GM19043 (cell line): ENCODE data around the gene CFAP251.
A peak's percentile ranks its signal among the peaks of the same experiment; 100 is the strongest.
"Not testable (repeated sequence)": the region's sequence is repeated elsewhere in the genome, so short reads cannot be mapped to it uniquely, and the experiment has no call there.

Experiments used
- ATAC-seq: cut with Tn5 transposase; IDR thresholded peaks from one replicate; pipeline ENCODE4 v1.9.1; 2021; ENCODE audit warnings: low read depth; ENCODE audit not compliant: unreplicated experiment

Gene CFAP251

GRCh38 chr12:121974026-121974985, 55.9 kb downstream of the CFAP251 start:
- no peak for ATAC-seq

- no peak for ATAC-seq
These were observed 56.6 kb downstream of the CFAP251 start for GRCh38 chr12:121975021-121975420.

GRCh38 chr12:121976950-121977349, 58.6 kb downstream of the CFAP251 start:
- no peak for ATAC-seq

GRCh38 chr12:121980191-121980891, 61.9 kb downstream of the CFAP251 start:
- no peak for ATAC-seq

GRCh38 chr12:121980892-121981272, 62.5 kb downstream of the CFAP251 start:
- no peak for ATAC-seq

- ATAC-seq, result no peak
These were observed 63.1 kb downstream of the CFAP251 start for GRCh38 chr12:121981456-121981855.

GRCh38 chr12:121982950-121983349, 64.6 kb downstream of the CFAP251 start:
- no peak for ATAC-seq

- ATAC-seq, result no peak
These were observed 65.3 kb downstream of the CFAP251 start for GRCh38 chr12:121983536-121984210.

GRCh38 chr12:121986489-121987245, 68.3 kb downstream of the CFAP251 start:
- ATAC-seq, result no peak

- not testable (repeated sequence) for ATAC-seq
These were observed 70.1 kb downstream of the CFAP251 start for GRCh38 chr12:121988519-121988918.

- no peak for ATAC-seq
These were observed 71.1 kb downstream of the CFAP251 start for GRCh38 chr12:121989276-121990113.

- no peak for ATAC-seq
These were observed 71.8 kb downstream of the CFAP251 start for GRCh38 chr12:121990114-121990647.

- peak; percentile 56 for ATAC-seq
These were observed 72.6 kb downstream of the CFAP251 start for GRCh38 chr12:121990692-121991603.

- peak; percentile 85 for ATAC-seq
These were observed 73.9 kb downstream of the CFAP251 start for GRCh38 chr12:121992059-121992879.

- ATAC-seq, result no peak
These were observed 77.9 kb downstream of the CFAP251 start for GRCh38 chr12:121996050-121996944.

GRCh38 chr12:121996945-121997612, 78.7 kb downstream of the CFAP251 start:
- no peak for ATAC-seq
